BLaER1 treated with 17β-estradiol and CSF1 and Interleukin-3, amounts not matched to agents 10 nM and 100 nM (cell line): ENCODE data around the gene GSS.

Experiments
- H3K27ac ChIP-seq, 11 experiments: shearing (Covaris generic); formaldehyde crosslinking; 2 replicates each; pipeline ENCODE4 v1.8.1; 2022
- H3K27me3 ChIP-seq, 11 experiments: shearing (Covaris generic); formaldehyde crosslinking; 2 replicates each; pipeline ENCODE4 v1.8.1; 2022
- H3K36me3 ChIP-seq, 11 experiments: shearing (Covaris generic); formaldehyde crosslinking; 2 replicates each; pipeline ENCODE4 v1.8.1; 2022
- H3K4me1 ChIP-seq, 10 experiments: shearing (Covaris generic); formaldehyde crosslinking; 2 replicates each; pipeline ENCODE4 v1.8.1; 2022
- H3K4me2 ChIP-seq, 11 experiments: shearing (Covaris generic); formaldehyde crosslinking; 2 replicates each; pipeline ENCODE4 v1.8.1; 2022
- H3K4me3 ChIP-seq, 10 experiments: shearing (Covaris generic); formaldehyde crosslinking; 2 replicates each; pipeline ENCODE4 v1.8.1; 2022
- H3K9ac ChIP-seq, 11 experiments: shearing (Covaris generic); formaldehyde crosslinking; 2 replicates each; pipeline ENCODE4 v1.8.1; 2022
- H3K9me3 ChIP-seq, 11 experiments: shearing (Covaris generic); formaldehyde crosslinking; replicated peaks in 1 of 11; 2 replicates each; pipeline ENCODE4 v1.8.1; 2022
- H4K20me1 ChIP-seq, 11 experiments: shearing (Covaris generic); formaldehyde crosslinking; 2 replicates each; pipeline ENCODE4 v1.8.1; 2022
- Cebpa-rat ChIP-seq, 11 experiments: shearing (Covaris generic); IDR thresholded peaks; 2 replicates each; pipeline ENCODE4 v1.8.1; 2022

The GSS gene

DNA sequence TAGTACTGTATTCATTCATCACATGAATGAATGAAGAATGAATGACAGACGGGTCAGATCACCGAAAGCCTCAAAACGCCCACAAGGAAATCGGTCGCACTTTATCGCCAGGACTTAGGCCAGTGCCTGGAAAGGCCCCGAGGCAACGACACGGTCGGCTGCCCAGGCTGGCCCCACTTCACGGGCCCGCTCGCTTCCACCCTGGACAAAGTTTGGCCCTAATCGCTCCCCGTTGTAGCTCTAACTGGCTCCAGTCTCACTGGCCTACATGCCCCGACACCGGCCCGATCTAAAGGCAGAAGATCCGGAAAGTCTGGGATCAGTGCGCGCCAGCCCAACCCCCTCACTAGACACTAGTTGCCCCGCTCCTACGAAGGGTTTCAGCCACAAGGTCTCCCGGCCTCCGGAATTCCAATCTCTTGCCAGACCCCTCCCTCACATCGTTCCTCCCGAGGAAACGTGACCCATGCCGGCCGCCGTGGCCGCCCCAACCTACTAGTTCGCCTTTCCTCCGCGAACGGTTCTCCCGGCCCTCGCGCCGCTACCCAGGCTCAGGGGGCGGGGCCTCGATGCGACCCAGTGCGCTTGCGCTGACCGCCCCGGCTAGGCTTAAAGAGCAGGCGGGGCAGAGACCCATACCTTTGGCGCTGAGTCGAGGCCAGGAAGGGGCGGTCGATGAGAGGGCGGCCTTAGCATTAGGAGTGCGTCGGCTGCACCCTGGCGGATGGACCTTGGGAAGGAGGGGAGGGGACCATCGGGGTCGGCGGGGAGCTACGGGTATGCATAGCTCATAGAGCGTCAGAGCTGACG is at the start of gene GSS, which contains the start of gene MYH7B:
Gene GSS, minus strand, starts transcription at position 576 of the 810 bp plus-strand sequence. CDS start 3,954 bp downstream, outside the sequence.
Gene MYH7B, plus strand, starts transcription at position 638 of the 810 bp plus-strand sequence. CDS start 22,138 bp downstream, outside the sequence.
- Histone ChIP-seq H3K9me3 (no peaks in the 10 kb centered on the region), H3K27me3 (no peaks in the 10 kb centered on the region), H3K4me3 (peak within 1 kb of the TSS; percentile 58 to 79 (median 72)), H3K4me2 (peak within 1 kb of the TSS; percentile 83 to 97 (median 91)), H3K36me3 (peaks cover 13 to 20% (median 18%) of the 10 kb centered on the region in 11 experiments), H3K27ac (peak within 1 kb of the TSS; percentile 84 to 97 (median 90)), H3K4me1 (peaks cover 14 to 28% (median 20%) of the 10 kb centered on the region in 10 experiments; a peak in 19 of 20 replicates), H4K20me1 (peaks cover 0 to 5% (median 0%) of the 10 kb centered on the region in 11 experiments; a peak in 1 of 22 replicates), H3K9ac (peak within 1 kb of the TSS; percentile 89 to 97 (median 92))
- TF ChIP-seq Cebpa-rat (IDR thresholded peaks at IDR 0.05) = no peak

DNA sequence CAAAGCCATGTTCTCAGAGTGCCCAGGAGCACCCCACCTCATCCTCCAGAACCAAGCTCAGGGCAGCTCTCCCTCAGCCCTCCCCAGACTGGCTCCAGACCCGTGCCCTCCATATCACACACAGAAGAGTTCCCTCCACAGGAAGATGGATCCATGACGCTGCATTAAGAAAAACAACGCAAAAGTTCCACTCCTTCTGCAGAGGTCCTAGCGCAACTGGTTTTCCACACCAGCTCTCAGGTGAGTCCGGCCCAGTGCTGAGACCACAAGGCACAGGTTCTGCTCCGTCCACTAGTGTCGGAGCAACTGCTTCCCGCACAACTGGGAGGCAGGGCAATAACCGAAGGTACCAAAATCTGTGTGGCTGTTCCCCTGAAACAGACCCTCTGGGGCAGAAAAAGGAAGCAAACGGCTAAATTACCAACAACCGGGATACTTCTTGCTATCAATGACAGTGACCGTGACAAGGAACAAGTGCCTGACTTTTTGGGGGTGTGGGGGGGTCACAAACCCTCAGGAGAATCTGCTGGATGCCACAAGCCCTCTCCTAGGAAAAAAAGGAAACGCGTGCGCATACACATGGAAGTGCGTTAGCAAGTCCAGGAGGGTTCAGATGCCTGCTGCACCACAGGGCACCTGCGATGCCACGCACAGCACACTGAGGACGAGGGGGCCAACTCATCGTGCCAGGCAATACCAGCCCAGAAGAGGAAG is 49.3 kb upstream of the GSS start:
- no peaks in the 10 kb centered on the region for H3K27me3 ChIP-seq
- no peak for TF ChIP-seq Cebpa-rat (IDR thresholded peaks at IDR 0.05)
- H3K9me3 ChIP-seq = no peaks in the 10 kb centered on the region
- no peak overlapping the region for H3K27ac ChIP-seq
- peaks cover 0 to 6% (median 0%) of the 10 kb centered on the region in 10 experiments; a peak in 4 of 20 replicates for H3K4me1 ChIP-seq
- H3K4me3 ChIP-seq = no peak overlapping the region
- peaks cover 12 to 98% (median 61%) of the 10 kb centered on the region in 11 experiments; a peak in 20 of 22 replicates for H4K20me1 ChIP-seq
- peaks cover 100% of the 10 kb centered on the region in 11 experiments for H3K36me3 ChIP-seq
- H3K4me2 ChIP-seq = no peak overlapping the region
- no peak overlapping the region for H3K9ac ChIP-seq

DNA sequence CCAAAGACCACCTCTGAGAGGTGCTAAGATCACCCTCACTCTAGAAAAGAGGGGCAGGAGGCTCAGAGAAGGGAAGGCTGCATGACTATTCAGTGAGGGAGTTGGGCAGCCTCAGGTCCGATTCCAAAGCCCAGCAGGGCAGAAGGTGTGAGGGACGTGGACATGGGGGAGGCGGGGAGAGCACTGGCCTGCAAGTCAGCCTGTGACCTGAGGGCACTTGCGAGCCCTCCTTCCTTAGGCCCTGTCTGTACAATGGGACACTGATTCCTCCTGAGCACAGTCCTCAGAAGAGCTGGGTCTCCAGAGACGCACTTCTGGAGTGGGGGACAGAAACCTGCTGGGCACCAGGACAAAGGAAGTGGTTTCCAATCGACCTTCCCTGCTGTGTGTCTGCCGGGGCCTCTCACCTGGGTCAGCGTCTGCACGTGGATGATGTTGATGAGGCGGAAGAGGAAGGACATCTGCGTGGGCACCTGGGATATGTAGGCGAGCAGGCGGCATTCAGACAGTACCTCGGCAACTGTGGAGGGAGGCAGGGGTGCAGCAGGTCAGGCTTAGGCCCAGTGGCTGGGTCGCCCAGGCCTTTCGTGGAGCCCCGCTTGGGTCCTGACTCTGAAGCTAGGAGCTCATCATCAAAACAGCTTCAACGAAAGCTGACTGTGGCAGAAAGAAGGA is 48.6 kb upstream of the GSS start:
- no peak overlapping the region for H3K27ac ChIP-seq
- no peak overlapping the region for H3K4me2 ChIP-seq
- peaks cover 97 to 100% (median 100%) of the 10 kb centered on the region in 11 experiments for H3K36me3 ChIP-seq
- H4K20me1 ChIP-seq = peaks cover 12 to 98% (median 62%) of the 10 kb centered on the region in 11 experiments; a peak in 20 of 22 replicates
- H3K4me3 ChIP-seq = no peak overlapping the region
- no peak overlapping the region for H3K9ac ChIP-seq
- no peaks in the 10 kb centered on the region for H3K4me1 ChIP-seq
- no peaks in the 10 kb centered on the region for H3K27me3 ChIP-seq
- TF ChIP-seq Cebpa-rat (IDR thresholded peaks at IDR 0.05) = no peak
- no peaks in the 10 kb centered on the region for H3K9me3 ChIP-seq

DNA sequence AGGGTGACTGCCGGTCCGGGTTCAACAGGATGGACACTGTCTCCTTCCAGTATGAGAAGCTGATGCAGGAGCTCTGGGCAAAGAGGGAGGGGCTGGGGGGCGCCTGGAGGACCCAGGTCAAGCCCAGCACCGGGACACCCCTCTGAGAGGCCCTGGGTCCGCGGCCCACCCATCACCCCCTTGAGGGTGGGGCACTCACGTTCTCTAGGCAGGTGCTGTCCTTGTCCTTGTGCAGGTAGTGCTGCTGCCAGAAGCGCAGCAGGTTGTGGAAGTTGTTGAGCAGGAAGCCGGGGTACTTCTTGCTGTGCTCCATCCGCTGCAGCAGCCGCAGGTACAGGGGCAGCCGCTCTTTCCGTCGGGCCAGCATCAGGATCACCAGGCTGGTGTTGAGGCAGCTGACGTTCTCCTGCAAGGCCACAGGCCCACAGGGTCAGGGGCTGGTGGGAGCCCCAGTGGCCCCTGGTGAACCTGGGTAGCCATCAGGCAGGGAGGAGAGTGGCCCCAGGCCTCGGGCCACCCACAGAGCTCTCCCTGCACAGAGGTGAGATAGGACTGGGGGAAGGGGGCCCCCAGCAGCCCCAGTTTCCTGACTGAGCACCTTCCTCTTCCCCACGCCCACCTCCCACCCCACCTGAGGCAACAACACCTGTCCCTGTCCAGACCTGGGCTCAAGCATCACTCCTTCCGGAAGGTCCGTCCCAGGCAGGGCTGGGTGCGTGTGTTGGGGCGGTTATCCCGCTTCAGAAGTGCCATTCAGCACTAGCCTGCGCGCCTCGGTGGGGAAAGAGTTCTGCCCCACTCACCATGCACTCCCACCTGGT is 47.8 kb upstream of the GSS start:
- Histone ChIP-seq H3K27ac (no peak overlapping the region), H3K4me3 (no peak overlapping the region), H3K27me3 (no peaks in the 10 kb centered on the region), H3K4me1 (no peaks in the 10 kb centered on the region), H3K4me2 (no peak overlapping the region), H3K9ac (no peak overlapping the region), H3K9me3 (no peaks in the 10 kb centered on the region), H4K20me1 (peaks cover 18 to 98% (median 69%) of the 10 kb centered on the region in 11 experiments; a peak in 20 of 22 replicates), H3K36me3 (peaks cover 97 to 100% (median 100%) of the 10 kb centered on the region in 11 experiments)
- TF ChIP-seq Cebpa-rat (IDR thresholded peaks at IDR 0.05) = no peak

DNA sequence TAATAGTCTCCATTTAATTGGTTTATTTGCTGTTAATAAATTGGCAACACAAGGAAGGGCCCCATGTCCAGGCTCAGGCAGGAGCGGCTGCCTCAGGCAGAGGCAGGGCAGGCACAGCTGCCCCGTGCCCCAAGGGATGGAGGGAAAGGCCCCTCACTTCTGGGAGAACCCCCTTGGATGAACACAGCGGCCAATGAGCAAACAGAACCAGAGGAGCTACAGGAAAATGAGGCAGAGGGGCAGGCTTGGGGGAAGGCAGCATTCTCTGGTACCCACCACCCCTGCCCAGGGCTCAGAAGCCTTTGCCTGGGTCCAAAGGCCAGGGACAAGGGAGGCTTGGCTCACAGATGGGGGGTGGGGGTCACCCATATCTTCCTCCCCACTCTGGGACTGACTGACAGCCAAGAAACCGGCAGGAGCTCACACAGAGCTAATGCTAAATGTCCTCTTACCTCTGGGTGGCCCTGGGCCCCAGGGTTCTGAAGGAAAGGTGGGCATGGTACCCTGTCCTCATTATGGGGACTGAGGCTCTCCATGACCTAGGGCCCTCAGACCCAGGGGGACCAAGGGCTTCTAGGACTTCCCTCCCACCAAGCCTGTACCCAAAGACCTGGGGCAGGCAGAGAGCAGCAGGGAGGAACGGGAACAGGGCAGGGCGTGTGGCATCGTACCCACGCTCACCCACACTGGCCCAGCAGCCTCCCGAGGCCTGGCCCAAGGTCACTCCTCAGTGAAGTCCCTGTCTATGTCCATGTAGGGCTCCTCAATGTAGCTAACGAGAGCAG is 47.0 kb upstream of the GSS start:
- Histone ChIP-seq H3K27ac (no peak overlapping the region), H3K4me1 (no peaks in the 10 kb centered on the region), H3K4me2 (no peak overlapping the region), H4K20me1 (peaks cover 19 to 98% (median 73%) of the 10 kb centered on the region in 11 experiments; a peak in 20 of 22 replicates), H3K27me3 (no peaks in the 10 kb centered on the region), H3K4me3 (no peak overlapping the region), H3K9me3 (no peaks in the 10 kb centered on the region), H3K9ac (no peak overlapping the region), H3K36me3 (peaks cover 97 to 100% (median 99%) of the 10 kb centered on the region in 11 experiments)
- no peak for TF ChIP-seq Cebpa-rat (IDR thresholded peaks at IDR 0.05)

DNA sequence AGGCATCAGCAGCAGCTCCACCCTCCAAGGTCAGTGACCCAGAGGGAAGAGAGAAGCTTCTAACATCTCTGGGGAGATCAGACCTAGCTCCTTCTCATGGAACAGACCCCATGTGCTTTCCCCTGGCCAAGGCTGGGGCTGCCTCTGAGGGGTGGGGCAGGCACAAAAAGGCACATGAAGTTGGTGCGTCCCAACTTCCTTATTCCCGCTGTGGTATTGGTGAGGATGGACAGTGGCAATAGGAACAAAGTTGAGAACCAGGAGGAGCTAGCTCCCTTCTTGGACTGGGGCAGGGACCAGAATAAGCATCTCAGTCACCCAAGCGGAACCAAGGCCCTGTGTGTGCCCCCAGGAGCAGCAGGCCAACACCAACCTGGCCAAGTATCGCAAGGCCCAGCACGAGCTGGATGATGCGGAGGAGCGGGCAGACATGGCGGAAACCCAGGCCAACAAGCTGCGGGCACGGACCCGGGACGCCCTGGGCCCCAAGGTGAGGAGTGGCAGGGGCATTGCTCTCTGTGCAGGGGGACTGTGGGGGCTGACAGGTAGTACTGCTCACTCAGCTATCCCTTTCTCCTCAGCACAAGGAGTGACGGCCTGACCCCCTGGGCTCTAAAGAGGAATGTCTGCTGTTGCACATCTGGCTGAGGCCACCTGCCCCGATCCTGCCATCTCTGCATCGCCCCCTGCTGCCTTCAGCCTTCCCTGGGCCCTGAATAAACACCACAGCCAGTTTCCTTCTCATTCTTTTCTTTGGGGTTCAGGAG is 46.2 kb upstream of the GSS start:
- no peaks in the 10 kb centered on the region for H3K27me3 ChIP-seq
- no peak overlapping the region for H3K27ac ChIP-seq
- no peak overlapping the region for H3K4me2 ChIP-seq
- H3K36me3 ChIP-seq = peaks cover 94 to 100% (median 98%) of the 10 kb centered on the region in 11 experiments
- no peaks in the 10 kb centered on the region for H3K9me3 ChIP-seq
- TF ChIP-seq Cebpa-rat (IDR thresholded peaks at IDR 0.05) = no peak
- H4K20me1 ChIP-seq = peaks cover 19 to 100% (median 79%) of the 10 kb centered on the region in 11 experiments; a peak in 20 of 22 replicates
- H3K9ac ChIP-seq = no peak overlapping the region
- no peaks in the 10 kb centered on the region for H3K4me1 ChIP-seq
- H3K4me3 ChIP-seq = no peak overlapping the region

DNA sequence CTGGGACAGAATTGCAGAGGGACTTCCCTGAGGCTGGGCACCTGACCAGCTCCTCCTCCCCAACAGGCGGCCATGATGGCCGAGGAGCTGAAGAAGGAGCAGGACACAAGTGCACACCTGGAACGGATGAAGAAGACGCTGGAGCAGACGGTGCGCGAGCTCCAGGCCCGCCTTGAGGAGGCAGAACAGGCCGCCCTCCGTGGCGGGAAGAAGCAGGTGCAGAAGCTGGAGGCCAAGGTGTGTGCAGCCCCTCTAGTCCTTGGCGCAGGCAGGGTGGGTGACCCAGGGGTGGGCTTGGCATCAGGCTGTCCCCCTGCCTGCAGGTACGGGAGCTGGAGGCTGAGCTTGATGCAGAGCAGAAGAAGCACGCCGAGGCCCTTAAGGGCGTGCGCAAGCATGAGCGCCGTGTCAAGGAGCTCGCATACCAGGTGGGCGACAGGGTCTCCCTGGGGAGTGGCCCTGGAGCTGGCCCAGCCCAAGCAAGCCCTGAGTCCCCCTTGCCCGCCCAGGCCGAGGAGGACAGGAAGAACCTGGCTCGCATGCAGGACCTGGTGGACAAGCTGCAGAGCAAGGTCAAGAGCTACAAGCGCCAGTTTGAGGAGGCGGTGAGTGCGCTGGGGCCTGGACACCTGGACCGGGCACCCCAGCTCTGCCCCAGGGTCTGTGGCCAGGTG is 45.5 kb upstream of the GSS start:
- no peaks in the 10 kb centered on the region for H3K4me1 ChIP-seq
- H3K4me2 ChIP-seq = no peak overlapping the region
- peaks cover 19 to 100% (median 76%) of the 10 kb centered on the region in 11 experiments; a peak in 20 of 22 replicates for H4K20me1 ChIP-seq
- no peaks in the 10 kb centered on the region for H3K9me3 ChIP-seq
- no peak overlapping the region for H3K9ac ChIP-seq
- no peak overlapping the region for H3K27ac ChIP-seq
- TF ChIP-seq Cebpa-rat (IDR thresholded peaks at IDR 0.05) = no peak
- no peak overlapping the region for H3K4me3 ChIP-seq
- no peaks in the 10 kb centered on the region for H3K27me3 ChIP-seq
- peaks cover 92 to 100% (median 97%) of the 10 kb centered on the region in 11 experiments for H3K36me3 ChIP-seq
